ENCODE data around the gene BFSP2.
"Not testable (repeated sequence)": the region's sequence is repeated elsewhere in the genome, so short reads cannot be mapped to it uniquely, and the experiment has no call there.

BFSP2 gene

DNA sequence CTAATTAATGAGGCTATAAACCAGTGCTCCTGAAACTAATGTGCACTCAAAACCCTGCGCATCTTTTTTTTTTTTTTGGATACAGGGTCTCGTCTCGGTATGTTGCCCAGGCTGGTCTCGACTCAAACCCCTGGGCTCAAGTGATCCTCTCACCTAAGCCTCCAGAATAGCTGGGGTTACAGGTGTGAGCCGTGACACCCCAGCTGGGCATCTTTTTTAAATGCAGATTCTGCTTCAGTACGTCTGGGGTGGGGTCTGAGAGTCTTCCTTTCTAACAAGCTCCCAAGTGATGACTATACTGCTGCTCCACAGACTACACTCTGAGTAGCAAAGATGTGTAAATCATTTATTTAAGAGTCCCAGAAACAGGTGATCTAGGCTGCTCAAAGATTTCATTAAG, 73.0 kb downstream of the BFSP2 start:
- TF ChIP-seq, protein P1, sequence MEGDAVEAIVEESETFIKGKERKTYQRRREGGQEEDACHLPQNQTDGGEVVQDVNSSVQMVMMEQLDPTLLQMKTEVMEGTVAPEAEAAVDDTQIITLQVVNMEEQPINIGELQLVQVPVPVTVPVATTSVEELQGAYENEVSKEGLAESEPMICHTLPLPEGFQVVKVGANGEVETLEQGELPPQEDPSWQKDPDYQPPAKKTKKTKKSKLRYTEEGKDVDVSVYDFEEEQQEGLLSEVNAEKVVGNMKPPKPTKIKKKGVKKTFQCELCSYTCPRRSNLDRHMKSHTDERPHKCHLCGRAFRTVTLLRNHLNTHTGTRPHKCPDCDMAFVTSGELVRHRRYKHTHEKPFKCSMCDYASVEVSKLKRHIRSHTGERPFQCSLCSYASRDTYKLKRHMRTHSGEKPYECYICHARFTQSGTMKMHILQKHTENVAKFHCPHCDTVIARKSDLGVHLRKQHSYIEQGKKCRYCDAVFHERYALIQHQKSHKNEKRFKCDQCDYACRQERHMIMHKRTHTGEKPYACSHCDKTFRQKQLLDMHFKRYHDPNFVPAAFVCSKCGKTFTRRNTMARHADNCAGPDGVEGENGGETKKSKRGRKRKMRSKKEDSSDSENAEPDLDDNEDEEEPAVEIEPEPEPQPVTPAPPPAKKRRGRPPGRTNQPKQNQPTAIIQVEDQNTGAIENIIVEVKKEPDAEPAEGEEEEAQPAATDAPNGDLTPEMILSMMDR (IDR thresholded peaks at IDR 0.05; ENCODE audit: insufficient read depth, low read length, missing control alignments): no peak
- CTCF ChIA-PET: interaction anchor here (1.0 to 1.6 kb wide), 5 partner anchors 13 to 21 kb away, joined by 3 to 5 read pairs (median 3); no protein-coding TSS in a partner anchor
- POLR2A ChIA-PET: no interaction called here
- DNase-seq (ENCODE audit: low read depth, low spot score): no peak
- H3K4me3 ChIP-seq (ENCODE audit: low read depth, low read length): no peak overlapping the region

DNA sequence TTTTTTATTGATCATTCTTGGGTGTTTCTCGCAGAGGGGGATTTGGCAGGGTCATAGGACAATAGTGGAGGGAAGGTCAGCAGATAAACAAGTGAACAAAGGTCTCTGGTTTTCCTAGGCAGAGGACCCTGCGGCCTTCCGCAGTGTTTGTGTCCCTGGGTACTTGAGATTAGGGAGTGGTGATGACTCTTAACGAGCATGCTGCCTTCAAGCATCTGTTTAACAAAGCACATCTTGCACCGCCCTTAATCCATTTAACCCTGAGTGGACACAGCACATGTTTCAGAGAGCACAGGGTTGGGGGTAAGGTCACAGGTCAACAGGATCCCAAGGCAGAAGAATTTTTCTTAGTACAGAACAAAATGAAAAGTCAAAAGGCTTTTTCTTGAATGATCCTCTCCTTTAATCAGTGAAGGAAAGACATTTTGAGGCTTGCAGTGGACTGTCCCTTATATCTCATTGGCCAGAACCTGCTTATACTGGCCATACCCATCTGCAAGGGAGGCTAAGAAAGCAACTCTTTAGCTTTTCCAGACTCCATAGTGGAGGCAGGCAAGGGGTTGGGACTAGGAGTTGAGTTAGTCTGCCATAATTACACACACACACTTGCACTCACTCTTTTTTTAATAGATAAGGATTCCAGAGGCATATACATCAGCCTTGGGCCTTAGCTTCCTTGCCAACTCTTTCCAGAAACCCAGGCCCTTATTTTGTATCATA, 73.8 kb downstream of the BFSP2 start:
- POLR2A ChIA-PET; H3K4me3 ChIP-seq (ENCODE audit: low read depth, low read length); DNase-seq (ENCODE audit: low read depth, low spot score): not testable (repeated sequence)
- CTCF ChIA-PET: interaction anchor here (0.7 to 1.6 kb wide), 4 partner anchors 9 to 59 kb away, joined by 3 to 4 read pairs (median 3); no protein-coding TSS in a partner anchor

DNA sequence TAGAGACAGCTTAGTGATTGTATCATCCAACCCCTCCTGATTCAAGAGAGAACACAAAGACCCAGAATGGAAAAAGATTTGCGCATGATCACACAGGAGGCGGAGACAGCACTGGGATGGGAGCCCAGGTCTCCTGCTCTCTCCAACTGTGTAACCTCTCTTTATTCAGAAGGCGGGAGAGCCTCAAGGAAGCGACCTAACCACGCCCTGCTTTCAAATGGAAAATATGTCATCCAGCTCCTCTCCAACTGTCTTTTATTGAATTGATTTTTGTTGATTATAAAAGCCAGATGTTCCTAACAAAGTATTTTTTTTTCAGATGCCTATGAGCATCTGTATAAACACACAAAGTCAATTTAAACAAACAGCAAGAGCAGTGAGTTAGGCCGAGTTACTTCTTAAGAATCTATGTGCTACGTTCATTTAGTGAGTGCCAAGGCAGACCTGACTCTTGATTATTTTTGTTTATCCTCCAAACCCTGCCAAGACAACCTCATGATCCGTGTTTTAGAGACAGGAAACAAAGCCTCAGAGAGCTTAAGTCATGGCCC, 74.5 kb downstream of the BFSP2 start:
- TF ChIP-seq, protein P1 (IDR thresholded peaks at IDR 0.05; ENCODE audit: insufficient read depth, low read length, missing control alignments): no peak
- DNase-seq (ENCODE audit: low read depth, low spot score): no peak
- ChIA-PET POLR2A (no interaction called here), CTCF (interaction anchor here (0.7 to 1.6 kb wide), 4 partner anchors 9 to 58 kb away, joined by 3 to 4 read pairs (median 3); no protein-coding TSS in a partner anchor)
- no peak overlapping the region for H3K4me3 ChIP-seq (ENCODE audit: low read depth, low read length)

DNA sequence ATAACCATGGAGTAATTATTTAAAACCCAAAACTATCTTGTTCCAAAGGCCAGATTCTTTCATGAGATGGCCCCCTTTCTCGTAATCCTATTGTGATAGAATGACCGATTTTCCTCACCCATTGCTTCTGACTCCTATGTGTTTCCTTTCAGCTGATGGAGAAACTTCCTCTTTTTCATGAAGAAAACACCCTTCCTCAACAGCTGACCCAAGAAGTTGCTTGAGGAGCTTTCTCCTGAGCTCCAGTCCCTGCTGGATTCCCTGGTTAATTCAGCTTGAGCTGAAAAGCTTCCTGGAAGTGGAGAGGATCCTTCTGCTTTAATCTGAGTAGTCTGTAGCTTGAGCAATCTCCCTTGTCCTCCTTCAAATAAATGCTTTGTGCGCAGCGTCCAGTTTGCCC, 75.0 kb downstream of the BFSP2 start:
- DNase-seq (ENCODE audit: low read depth, low spot score): no peak
- no peak overlapping the region for H3K4me3 ChIP-seq (ENCODE audit: low read depth, low read length)
- TF ChIP-seq, protein P1 (IDR thresholded peaks at IDR 0.05; ENCODE audit: insufficient read depth, low read length, missing control alignments): no peak
- ChIA-PET POLR2A (no interaction called here), CTCF (interaction anchor here (1.2 kb wide), 1 partner anchor 58 kb away, joined by 4 read pairs; no protein-coding TSS in a partner anchor)

DNA sequence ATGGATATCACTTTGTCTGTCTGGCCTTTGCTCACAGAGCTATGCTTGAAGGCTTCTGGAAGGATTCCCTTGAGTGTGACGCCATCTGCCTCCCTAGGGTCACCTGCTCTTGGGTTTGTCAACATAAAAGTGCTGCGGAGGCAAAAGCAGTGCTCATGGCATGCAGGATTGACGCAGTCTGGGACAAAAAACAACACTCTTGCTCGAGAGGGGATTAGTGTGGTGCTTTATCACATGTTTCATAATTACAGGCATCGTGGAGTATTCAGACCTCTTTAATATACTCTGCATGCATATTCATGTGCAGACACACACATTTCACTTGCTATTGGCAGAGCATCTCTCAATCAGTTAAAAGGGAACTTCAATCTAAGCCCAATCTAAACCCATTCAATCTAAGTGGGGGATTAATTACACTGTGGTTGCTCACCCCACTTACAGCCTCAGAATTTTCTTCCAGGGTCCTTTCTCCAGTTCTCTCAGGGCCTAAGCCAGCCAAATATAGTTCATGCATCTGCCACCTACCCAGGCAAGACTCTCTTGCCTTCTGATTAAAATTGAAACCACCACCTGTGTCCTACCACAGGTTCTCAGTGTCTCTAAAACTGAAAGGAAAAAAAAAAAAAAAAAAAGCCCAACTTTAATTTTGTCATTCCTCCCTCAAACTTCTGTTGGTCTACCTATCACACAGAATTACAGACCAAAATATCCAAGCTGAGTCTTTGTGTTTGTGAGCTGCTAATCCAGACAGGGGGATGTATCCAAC, 75.6 kb downstream of the BFSP2 start:
- POLR2A ChIA-PET: no interaction called here
- CTCF ChIA-PET: interaction anchor here (0.7 to 1.2 kb wide), 2 partner anchors 24 to 57 kb away, joined by 3 to 4 read pairs; no protein-coding TSS in a partner anchor

DNA sequence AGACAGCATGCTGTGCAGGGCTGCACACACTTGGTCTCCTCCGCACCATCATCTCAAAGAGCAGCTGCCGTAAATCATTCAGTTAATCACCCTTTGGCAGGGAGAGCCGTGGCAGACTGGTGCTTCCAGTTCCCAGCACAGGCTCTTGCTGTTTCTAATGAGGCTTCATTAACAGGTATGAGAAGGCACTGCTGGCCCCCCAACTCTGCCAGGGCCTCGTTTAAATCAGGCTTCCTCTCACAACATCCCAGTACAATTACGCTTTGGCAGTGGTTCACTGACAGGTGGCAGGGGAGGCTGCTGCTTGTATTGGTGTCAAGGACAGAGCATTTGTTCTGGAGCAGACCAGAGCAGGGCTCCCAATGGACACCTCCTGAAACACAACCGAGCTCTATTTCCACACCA, 77.1 kb downstream of the BFSP2 start:
- no peak overlapping the region for H3K4me3 ChIP-seq (ENCODE audit: low read depth, low read length)
- CTCF ChIA-PET: interaction anchor here (1.0 to 1.5 kb wide), 2 partner anchors 12 to 102 kb away, joined by 3 read pairs; no protein-coding TSS in a partner anchor
- DNase-seq (ENCODE audit: low read depth, low spot score): no peak
- POLR2A ChIA-PET: no interaction called here
- TF ChIP-seq, protein P1 (IDR thresholded peaks at IDR 0.05; ENCODE audit: insufficient read depth, low read length, missing control alignments): no peak

More for the DNA sequence above, 75.6 kb downstream of the BFSP2 start:
- DNase-seq (ENCODE audit: low read depth, low spot score): no peak
- TF ChIP-seq, protein P1 (IDR thresholded peaks at IDR 0.05; ENCODE audit: insufficient read depth, low read length, missing control alignments): no peak
- H3K4me3 ChIP-seq (ENCODE audit: low read depth, low read length): no peak overlapping the region
